HL-60/S4 (cell line): Measurements from ENCODE around the gene ZNF497.
"Not testable (repeated sequence)": the region's sequence is repeated elsewhere in the genome, so short reads cannot be mapped to it uniquely, and the experiment has no call there.

Source experiments
- in situ Hi-C: fragments of 300-500 bp; cut with MboI; formaldehyde crosslinking; loops from 2 replicates; pipeline ENCODE4 v1.14.3; 2022; ENCODE audit warnings: low sequenced_read_pairs

The ZNF497 gene

GRCh38 chr19:58394821-58395219, 32.3 kb upstream of the ZNF497 start:
- in situ Hi-C loops: no loop called here

- in situ Hi-C loops: no loop called here
These were observed 31.1 kb upstream of the ZNF497 start for GRCh38 chr19:58393725-58394033.

GRCh38 chr19:58392945-58393724, 30.6 kb upstream of the ZNF497 start:
- in situ Hi-C loops: no loop called here

- in situ Hi-C loops: no loop called here
These were observed 25.6 kb upstream of the ZNF497 start for GRCh38 chr19:58388175-58388526.

- in situ Hi-C loops: no loop called here
These were observed 25.0 kb upstream of the ZNF497 start for GRCh38 chr19:58387338-58388174.

- in situ Hi-C loops: no loop called here
These were observed 24.2 kb upstream of the ZNF497 start, which contains the start of gene RPS5 for GRCh38 chr19:58386576-58387337. Gene RPS5 (plus strand): TSS chr19:58387269. CDS start chr19:58388138, 869 bp downstream.

- in situ Hi-C loops: no loop called here
These were observed 23.5 kb upstream of the ZNF497 start for GRCh38 chr19:58385891-58386575.

- in situ Hi-C loops: no loop called here
These were observed 22.9 kb upstream of the ZNF497 start for GRCh38 chr19:58385313-58385890.

GRCh38 chr19:58382997-58383603, 20.5 kb upstream of the ZNF497 start:
- in situ Hi-C loops: no loop called here

GRCh38 chr19:58381460-58382212, 19.1 kb upstream of the ZNF497 start:
- in situ Hi-C loops: no loop called here

- in situ Hi-C loops: no loop called here
These were observed 18.3 kb upstream of the ZNF497 start, which contains the start of gene ZNF837 for GRCh38 chr19:58380662-58381459. Gene ZNF837 (minus strand): TSS chr19:58381030. CDS start chr19:58369332, 11,698 bp downstream.

- in situ Hi-C loops: no loop called here
These were observed 17.6 kb upstream of the ZNF497 start for GRCh38 chr19:58380037-58380661.

- in situ Hi-C loops: no loop called here
These were observed 16.7 kb upstream of the ZNF497 start for GRCh38 chr19:58379246-58379645.

GRCh38 chr19:58376724-58377123, 14.2 kb upstream of the ZNF497 start:
- in situ Hi-C loops: not testable (repeated sequence)

- in situ Hi-C loops: no loop called here
These were observed 11.6 kb upstream of the ZNF497 start for GRCh38 chr19:58374200-58374599.

GRCh38 chr19:58372311-58373133, 10.0 kb upstream of the ZNF497 start:
- in situ Hi-C loops: no loop called here
